Effector CD4-positive, alpha-beta T cell (primary cell): Measurements from ENCODE around the gene BMAL1.

Source experiments
- DNase-seq: peaks from one replicate; pipeline ENCODE4 v3.0.0-alpha.2; 2020

The BMAL1 gene

GRCh38 chr11:13346470-13346869 lies 68.9 kb downstream of the BMAL1 start:
- no peak for DNase-seq

- DNase-seq, result no peak
Observed at GRCh38 chr11:13347901-13348300, 70.3 kb downstream of the BMAL1 start.

- no peak for DNase-seq
Observed at GRCh38 chr11:13348305-13348704, 70.7 kb downstream of the BMAL1 start.

- no peak for DNase-seq
Observed at GRCh38 chr11:13349046-13349445, 71.5 kb downstream of the BMAL1 start.

GRCh38 chr11:13349581-13349980 lies 72.0 kb downstream of the BMAL1 start:
- DNase-seq, result no peak

GRCh38 chr11:13352711-13353110 lies 75.1 kb downstream of the BMAL1 start:
- DNase-seq, result no peak

- no peak for DNase-seq
Observed at GRCh38 chr11:13354335-13354734, 76.7 kb downstream of the BMAL1 start.

GRCh38 chr11:13355191-13355590 lies 77.6 kb downstream of the BMAL1 start:
- DNase-seq, result no peak

GRCh38 chr11:13357232-13357631 lies 79.6 kb downstream of the BMAL1 start:
- DNase-seq, result no peak

GRCh38 chr11:13358596-13359270 lies 81.1 kb downstream of the BMAL1 start:
- no peak for DNase-seq

GRCh38 chr11:13362596-13363109 lies 85.1 kb downstream of the BMAL1 start:
- DNase-seq, result no peak

- no peak for DNase-seq
Observed at GRCh38 chr11:13364388-13364787, 86.8 kb downstream of the BMAL1 start.

GRCh38 chr11:13366266-13367026 lies 88.9 kb downstream of the BMAL1 start:
- DNase-seq, result no peak

- DNase-seq, result no peak
Observed at GRCh38 chr11:13367115-13367514, 89.5 kb downstream of the BMAL1 start.

GRCh38 chr11:13368041-13368446 lies 90.5 kb downstream of the BMAL1 start:
- DNase-seq, result no peak

- DNase-seq, result no peak
Observed at GRCh38 chr11:13373216-13373615, 95.6 kb downstream of the BMAL1 start.

GRCh38 chr11:13375798-13376197 lies 98.2 kb downstream of the BMAL1 start:
- DNase-seq, result no peak

- no peak for DNase-seq
Observed at GRCh38 chr11:13376402-13376801, 98.8 kb downstream of the BMAL1 start.

GRCh38 chr11:13376838-13377237 lies 99.2 kb downstream of the BMAL1 start:
- no peak for DNase-seq

- DNase-seq, result no peak
Observed at GRCh38 chr11:13378316-13378715, 100.7 kb downstream of the BMAL1 start.

- no peak for DNase-seq
Observed at GRCh38 chr11:13380731-13381130, 103.1 kb downstream of the BMAL1 start.

- DNase-seq, result no peak
Observed at GRCh38 chr11:13382751-13383150, 105.2 kb downstream of the BMAL1 start.

- DNase-seq, result no peak
Observed at GRCh38 chr11:13384908-13385640, 107.5 kb downstream of the BMAL1 start.

- DNase-seq, result no peak
Observed at GRCh38 chr11:13386567-13386966, 109.0 kb downstream of the BMAL1 start.
